PC-9 (cell line): ENCODE results near the gene GRAP2.

ENCODE experiments used
- EZH2 ChIP-seq: fragments of 200-600 bp; sonication (generic); IDR thresholded peaks from 2 replicates; pipeline ENCODE4 v1.8.0; 2017; ENCODE audit warnings: antibody characterized with exemption, low read depth
- TF ChIP-seq, protein P1 (sequence below): fragments of 200-600 bp; sonication (generic); conservative IDR thresholded peaks from 2 replicates; pipeline ENCODE4 v1.6.1; 2017; ENCODE audit warnings: mixed run types, antibody characterized with exemption, mild to moderate bottlenecking, moderate library complexity

- TF ChIP-seq, protein P1, sequence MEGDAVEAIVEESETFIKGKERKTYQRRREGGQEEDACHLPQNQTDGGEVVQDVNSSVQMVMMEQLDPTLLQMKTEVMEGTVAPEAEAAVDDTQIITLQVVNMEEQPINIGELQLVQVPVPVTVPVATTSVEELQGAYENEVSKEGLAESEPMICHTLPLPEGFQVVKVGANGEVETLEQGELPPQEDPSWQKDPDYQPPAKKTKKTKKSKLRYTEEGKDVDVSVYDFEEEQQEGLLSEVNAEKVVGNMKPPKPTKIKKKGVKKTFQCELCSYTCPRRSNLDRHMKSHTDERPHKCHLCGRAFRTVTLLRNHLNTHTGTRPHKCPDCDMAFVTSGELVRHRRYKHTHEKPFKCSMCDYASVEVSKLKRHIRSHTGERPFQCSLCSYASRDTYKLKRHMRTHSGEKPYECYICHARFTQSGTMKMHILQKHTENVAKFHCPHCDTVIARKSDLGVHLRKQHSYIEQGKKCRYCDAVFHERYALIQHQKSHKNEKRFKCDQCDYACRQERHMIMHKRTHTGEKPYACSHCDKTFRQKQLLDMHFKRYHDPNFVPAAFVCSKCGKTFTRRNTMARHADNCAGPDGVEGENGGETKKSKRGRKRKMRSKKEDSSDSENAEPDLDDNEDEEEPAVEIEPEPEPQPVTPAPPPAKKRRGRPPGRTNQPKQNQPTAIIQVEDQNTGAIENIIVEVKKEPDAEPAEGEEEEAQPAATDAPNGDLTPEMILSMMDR, result no peak
- TF ChIP-seq EZH2, result no peak
Observed at GRCh38 chr22:39967996-39968972, 67.4 kb downstream of the GRAP2 start.
